GM19240 (cell line): ENCODE measurements around the gene PPIA.

ENCODE experiments used
- DNase-seq: peaks from one replicate; pipeline ENCODE4 v3.0.0; 2011; ENCODE audit warnings: low spot score; ENCODE audit not compliant: insufficient read length

PPIA gene

GRCh38 chr7:44796504-44797328, at the start of gene PPIA:
Gene PPIA, plus strand, starts transcription at chr7:44796681. Its CDS starts 44 bp downstream, at chr7:44796725.
- DNase-seq = peak; percentile 95

GRCh38 chr7:44748045-44748947, 48.2 kb upstream of the PPIA start, which contains the start of gene ZMIZ2:
Gene ZMIZ2, plus strand, starts transcription at chr7:44748847. Its CDS starts 7,403 bp downstream, at chr7:44756250.
- peak; percentile 78 for DNase-seq

- DNase-seq = no peak
These were observed 47.3 kb upstream of the PPIA start for GRCh38 chr7:44748948-44749731.

GRCh38 chr7:44749992-44750391, 46.5 kb upstream of the PPIA start:
- no peak for DNase-seq

GRCh38 chr7:44750424-44750823, 46.1 kb upstream of the PPIA start:
- DNase-seq = no peak

- peak; percentile 87 for DNase-seq
These were observed 45.4 kb upstream of the PPIA start for GRCh38 chr7:44750921-44751571.

GRCh38 chr7:44752822-44753221, 43.7 kb upstream of the PPIA start:
- DNase-seq = no peak

GRCh38 chr7:44754802-44755697, 41.4 kb upstream of the PPIA start:
- DNase-seq = no peak

GRCh38 chr7:44755698-44756627, 40.5 kb upstream of the PPIA start:
- DNase-seq = no peak

- DNase-seq = no peak
These were observed 39.6 kb upstream of the PPIA start for GRCh38 chr7:44756904-44757303.

GRCh38 chr7:44757311-44757710, 39.2 kb upstream of the PPIA start:
- no peak for DNase-seq

GRCh38 chr7:44757739-44758138, 38.7 kb upstream of the PPIA start:
- DNase-seq = no peak

- DNase-seq = no peak
These were observed 37.2 kb upstream of the PPIA start for GRCh38 chr7:44759246-44759645.

- DNase-seq = no peak
These were observed 36.4 kb upstream of the PPIA start for GRCh38 chr7:44760034-44760580.

- no peak for DNase-seq
These were observed 35.0 kb upstream of the PPIA start for GRCh38 chr7:44761207-44762161.

GRCh38 chr7:44762300-44762699, 34.2 kb upstream of the PPIA start:
- no peak for DNase-seq
